CD14-positive monocyte (primary cell): ENCODE results near the gene USP31. TPM values are rescaled to one million over a fixed set of nuclear protein-coding genes. Genes with fewer than 3 reads are reported as not detected.

ENCODE experiments used
- DNase-seq, 3 donors: peaks; one replicate each; pipeline ENCODE4 v3.0.0-alpha.2; 2011 to 2022
- H2AFZ ChIP-seq: 2 replicates; pipeline ENCODE4 v1.6.0; 2012; ENCODE audit warnings: mild to moderate bottlenecking, low read depth, low read length, inconsistent platforms; ENCODE audit not compliant: insufficient read depth, poor library complexity, severe bottlenecking
- H3K27ac ChIP-seq, 2 donors: 1 replicate in 1 of 2; 2 replicates in 1 of 2; pipeline ENCODE4 v1.5.1; 2012 to 2013; ENCODE audit warnings: low read length in 2 of 2, control low read depth in 1 of 2, inconsistent platforms in 1 of 2, low read depth in 1 of 2, mild to moderate bottlenecking in 1 of 2
- H3K27me3 ChIP-seq, 2 donors: one replicate each; pipeline versions ENCODE4 v1.6.0 to v1.6.1; 2011 to 2013; ENCODE audit warnings: low read length in 2 of 2; ENCODE audit not compliant: control insufficient read depth in 2 of 2, insufficient read depth in 2 of 2
- H3K36me3 ChIP-seq, 2 donors: replicated peaks in 1 of 2; 1 replicate in 1 of 2; 2 replicates in 1 of 2; pipeline versions ENCODE4 v1.5.1 to v1.6.1; 2012 to 2013; ENCODE audit warnings: low read length in 2 of 2, control low read depth in 1 of 2, inconsistent platforms in 1 of 2, mild to moderate bottlenecking in 1 of 2; ENCODE audit not compliant: insufficient read depth in 2 of 2, control insufficient read depth in 1 of 2
- H3K4me1 ChIP-seq, 2 donors: 1 replicate in 1 of 2; 2 replicates in 1 of 2; pipeline versions ENCODE4 v1.5.1 to v1.6.1; 2012 to 2013; ENCODE audit warnings: low read length in 2 of 2, control low read depth in 1 of 2, inconsistent platforms in 1 of 2, mild to moderate bottlenecking in 1 of 2, moderate library complexity in 1 of 2; ENCODE audit not compliant: insufficient read depth in 2 of 2, control insufficient read depth in 1 of 2
- H3K4me2 ChIP-seq: replicated peaks from 2 replicates; pipeline ENCODE3; 2012; ENCODE audit warnings: low read length, moderate library complexity, mild to moderate bottlenecking; ENCODE audit not compliant: poor library complexity, severe bottlenecking; ENCODE audit errors: extremely low read depth
- H3K4me3 ChIP-seq, 3 experiments: fragments of 200-600 bp in 1 of 3; sonication (generic) in 1 of 3; replicated peaks in 1 of 3; 1 replicate in 2 of 3; 2 replicates in 1 of 3; pipeline ENCODE4 v1.5.1; 2011 to 2013; ENCODE audit warnings: low read length in 3 of 3, mild to moderate bottlenecking in 3 of 3, control low read depth in 2 of 3, low read depth in 2 of 3, inconsistent platforms in 1 of 3, moderate library complexity in 1 of 3
- H3K79me2 ChIP-seq: 2 replicates; pipeline ENCODE4 v1.6.0; 2012; ENCODE audit warnings: mild to moderate bottlenecking, control low read depth, inconsistent platforms, low read length, moderate library complexity; ENCODE audit not compliant: insufficient read depth
- H3K9ac ChIP-seq: 2 replicates; pipeline ENCODE4 v1.6.0; 2017; ENCODE audit warnings: low read length, mild to moderate bottlenecking; ENCODE audit not compliant: insufficient read depth, poor library complexity, severe bottlenecking
- H3K9me3 ChIP-seq, 2 donors: replicated peaks in 1 of 2; 1 replicate in 1 of 2; 2 replicates in 1 of 2; pipeline versions ENCODE4 v1.5.1 to v1.6.1; 2012 to 2013; ENCODE audit warnings: low read length in 2 of 2, control low read depth in 1 of 2; ENCODE audit not compliant: control insufficient read depth in 1 of 2, insufficient read depth in 1 of 2
- H4K20me1 ChIP-seq: 2 replicates; pipeline ENCODE4 v1.6.0; 2012; ENCODE audit warnings: mild to moderate bottlenecking, low read length, control low read depth, moderate library complexity; ENCODE audit not compliant: insufficient read depth
- H3K27ac Mint-ChIP-seq, 7 donors: one replicate each; pipeline ENCODE4 v1.8.0; 2020; ENCODE audit warnings: mild to moderate bottlenecking in 7 of 7, mixed read lengths in 7 of 7, moderate library complexity in 6 of 7, inconsistent platforms in 2 of 7
- H3K27me3 Mint-ChIP-seq, 3 donors: one replicate each; pipeline ENCODE4 v1.8.0; 2021 to 2022; ENCODE audit warnings: low read depth in 3 of 3, mild to moderate bottlenecking in 3 of 3, mixed read lengths in 3 of 3, moderate library complexity in 3 of 3, inconsistent platforms in 1 of 3
- H3K36me3 Mint-ChIP-seq, 2 donors: one replicate each; pipeline ENCODE4 v1.8.0; 2020; ENCODE audit warnings: mixed read lengths in 2 of 2, inconsistent platforms in 1 of 2, mild to moderate bottlenecking in 1 of 2
- H3K4me1 Mint-ChIP-seq: one replicate; pipeline ENCODE4 v1.8.0; 2020; ENCODE audit warnings: mild to moderate bottlenecking, mixed read lengths
- H3K4me3 Mint-ChIP-seq, 2 donors: one replicate each; pipeline ENCODE4 v1.8.0; 2020; ENCODE audit warnings: mild to moderate bottlenecking in 2 of 2, mixed read lengths in 2 of 2, moderate library complexity in 1 of 2
- H3K9me3 Mint-ChIP-seq, 7 donors: one replicate each; pipeline ENCODE4 v1.8.0; 2020 to 2022; ENCODE audit warnings: mixed read lengths in 7 of 7, mild to moderate bottlenecking in 6 of 7, moderate library complexity in 6 of 7, inconsistent platforms in 2 of 7
- CTCF ChIP-seq: fragments of 200-600 bp; IDR thresholded peaks from one replicate; pipeline ENCODE4 v1.8.0; 2022; ENCODE audit warnings: antibody characterized with exemption, mild to moderate bottlenecking
- WGBS: methylation state at CpG from one replicate; pipeline ENCODE4 v1.1.5; 2013; ENCODE audit warnings: missing lambda C conversion rate; ENCODE audit not compliant: insufficient coverage; 5-methylcytosine and 5-hydroxymethylcytosine counted together
- intact Hi-C, 2 donors: fragments of 100-400 bp; cut with micrococcal nuclease; formaldehyde crosslinking; loops; one replicate each; pipeline versions ENCODE4 v1.15.0 to v1.15.1; 2023
- polyA plus RNA-seq, 3 donors: library from polyadenylated mRNA; depleted of rRNA in 1 of 3; unstranded in 2 of 3; stranded (reverse) in 1 of 3; fragments of 300-500 nt in 2 of 3; fragments of >200 nt in 1 of 3; fragmentation: Illumina TruSeq in 2 of 3; gene quantifications; 1 replicate in 2 of 3; 2 replicates in 1 of 3; pipeline ENCODE4 v1.2.3, GENCODE V29; 2012 to 2021

Gene USP31
- polyA plus RNA-seq, 3 donors, result 0.15 to 4.1 (median 0.36) TPM

- peak overlapping the region in 1 of 7 donors; percentile 25 for H3K27ac Mint-ChIP-seq
Measured at GRCh38 chr16:23072084-23072599, 77.1 kb downstream of the USP31 start.

More at GRCh38 chr16:23072084-23072599, 77.1 kb downstream of the USP31 start:
- Histone ChIP-seq H3K4me1 (no peaks in the 10 kb centered on the region), H2AFZ (no peak overlapping the region), H3K4me2 (no peak overlapping the region), H3K27ac (no peak overlapping the region), H3K79me2 (no peaks in the 10 kb centered on the region), H3K4me3 (no peak overlapping the region), H3K9ac (no peak overlapping the region), H3K9me3 (no peaks in the 10 kb centered on the region), H4K20me1 (no peaks in the 10 kb centered on the region), H3K27me3 (no peaks in the 10 kb centered on the region), H3K36me3 (peaks cover 35 to 68% of the 10 kb centered on the region in 2 donors)
- intact Hi-C loops, result no loop called here
- Mint-ChIP-seq H3K36me3 (peaks cover 70 to 76% of the 10 kb centered on the region in 2 donors), H3K27me3 (no peaks in the 10 kb centered on the region), H3K4me1 (no peaks in the 10 kb centered on the region), H3K9me3 (no peaks in the 10 kb centered on the region), H3K4me3 (no peak overlapping the region)
- DNase-seq, result no peak
- TF ChIP-seq CTCF, result no peak
- WGBS, result 92% methylated on average over 12 of the region's 13 CpGs
